Islet precursor cell (in vitro differentiated cells): ENCODE results near the gene TMED10.
"Not testable (repeated sequence)": the region's sequence is repeated elsewhere in the genome, so short reads cannot be mapped to it uniquely, and the experiment has no call there.

Source experiments
- DNase-seq: peaks from one replicate; pipeline ENCODE4 v3.0.0-alpha.2; 2018

Gene TMED10

DNA sequence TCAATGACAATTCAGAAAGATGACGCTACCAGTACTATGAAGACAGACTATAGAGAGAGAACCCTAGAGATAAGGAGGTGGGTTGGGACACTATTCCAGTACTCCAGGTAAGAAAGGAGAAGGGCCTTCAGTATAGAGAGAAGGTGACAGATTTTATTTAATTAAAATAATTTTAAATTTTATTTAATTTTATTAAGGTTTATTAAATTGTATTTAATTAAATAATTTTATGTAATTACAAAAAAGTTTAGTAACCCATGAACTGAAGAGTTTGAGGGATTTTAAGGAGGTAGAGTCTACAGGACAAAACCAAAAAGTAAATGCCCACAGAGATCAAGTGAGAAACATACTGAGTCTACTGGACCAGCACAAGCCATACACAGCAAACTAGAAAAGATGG lies 20.3 kb downstream of the TMED10 start:
- DNase-seq: no peak

DNA sequence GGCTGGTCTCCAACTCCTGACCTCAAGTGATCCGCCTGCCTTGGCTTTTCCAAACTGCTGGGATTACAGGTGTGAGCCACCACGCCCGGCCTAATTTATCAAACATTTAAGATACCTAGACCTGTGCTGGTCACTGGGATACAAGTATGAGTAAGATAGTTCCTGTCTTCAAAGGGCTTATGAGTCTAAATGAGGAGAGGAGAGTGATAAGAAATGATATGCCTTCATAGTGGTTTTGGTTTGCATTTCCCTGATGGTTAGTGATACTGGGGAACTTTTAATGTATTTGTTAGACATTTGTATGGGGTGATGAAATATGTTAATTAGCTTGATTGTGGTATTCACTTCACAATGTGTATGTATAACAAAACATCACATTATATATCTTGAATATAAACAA lies 21.2 kb downstream of the TMED10 start:
- no peak for DNase-seq

DNA sequence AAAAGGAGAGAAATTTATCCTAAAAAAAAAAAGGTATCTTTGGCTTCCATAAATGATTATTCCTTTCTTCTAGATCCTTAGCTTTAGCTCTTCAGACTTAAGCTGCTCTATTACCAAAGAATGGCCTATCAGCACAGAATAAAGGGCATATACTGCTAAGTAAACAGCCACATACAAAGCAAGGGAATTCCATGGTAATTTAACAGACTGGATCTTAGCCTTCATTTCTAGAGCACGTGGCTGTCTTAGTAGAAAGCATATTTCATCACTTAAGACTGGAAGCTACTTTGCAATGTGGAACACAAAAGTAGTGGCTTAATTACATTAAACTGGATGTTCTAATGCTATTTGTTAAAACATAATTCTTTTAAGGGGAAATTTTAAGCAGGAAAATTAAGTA lies 23.1 kb downstream of the TMED10 start:
- DNase-seq: no peak

DNA sequence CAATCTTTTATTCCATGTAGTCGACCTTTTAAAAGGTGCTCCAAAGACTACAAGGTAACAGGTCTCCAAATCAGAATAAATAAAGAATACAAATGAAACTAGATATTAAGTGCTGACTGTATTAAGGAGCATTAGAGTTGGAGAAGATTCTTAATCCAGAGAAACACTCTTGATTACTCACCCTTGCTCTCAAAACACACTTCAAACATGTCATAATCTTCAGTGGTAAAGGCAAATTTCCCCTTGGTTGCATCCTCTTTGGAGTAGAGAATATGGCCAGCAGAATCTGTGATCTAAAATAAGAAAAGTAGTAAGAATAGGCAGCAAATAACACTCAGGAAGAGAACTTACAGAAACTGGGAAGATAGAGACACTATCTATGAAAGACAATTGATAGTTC lies 24.6 kb downstream of the TMED10 start:
- DNase-seq: no peak

DNA sequence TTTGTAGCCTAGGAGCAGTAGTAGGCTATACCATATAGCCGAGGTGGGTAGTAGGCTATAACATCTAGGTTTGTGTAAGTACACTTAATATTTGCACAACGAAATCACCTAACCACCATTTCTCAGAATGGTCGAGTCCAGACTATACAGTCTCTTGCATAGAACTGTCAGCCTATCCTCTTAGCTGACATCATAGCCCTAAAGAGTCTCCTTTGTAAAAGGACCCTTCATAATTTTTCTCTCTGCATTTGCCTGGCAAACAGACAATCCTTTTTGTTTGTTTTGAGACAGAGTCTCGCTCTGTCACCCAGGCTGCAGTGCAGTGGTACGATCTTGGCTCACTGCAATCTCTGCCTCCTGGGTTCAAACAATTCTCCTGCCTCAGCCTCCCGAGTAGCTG lies 25.8 kb downstream of the TMED10 start:
- DNase-seq: not testable (repeated sequence)

DNA sequence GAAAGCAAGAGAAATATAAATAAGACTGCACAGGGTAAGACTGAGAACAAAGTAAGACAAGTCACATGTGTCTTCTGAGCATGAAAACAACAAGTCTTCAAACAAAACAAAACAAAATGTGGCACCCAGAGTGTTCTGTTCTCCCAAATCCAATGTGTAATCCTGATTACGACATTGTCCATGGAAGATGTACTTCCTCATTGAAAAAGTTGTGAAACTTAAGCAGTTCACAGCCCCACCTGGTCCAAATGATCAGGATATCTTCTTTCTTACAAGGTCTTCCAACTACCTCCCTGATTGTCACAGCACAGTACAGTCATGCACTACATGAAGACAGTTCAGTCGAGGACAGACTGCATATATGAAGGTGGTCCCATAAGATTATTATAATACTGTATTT lies 26.3 kb downstream of the TMED10 start:
- no peak for DNase-seq

DNA sequence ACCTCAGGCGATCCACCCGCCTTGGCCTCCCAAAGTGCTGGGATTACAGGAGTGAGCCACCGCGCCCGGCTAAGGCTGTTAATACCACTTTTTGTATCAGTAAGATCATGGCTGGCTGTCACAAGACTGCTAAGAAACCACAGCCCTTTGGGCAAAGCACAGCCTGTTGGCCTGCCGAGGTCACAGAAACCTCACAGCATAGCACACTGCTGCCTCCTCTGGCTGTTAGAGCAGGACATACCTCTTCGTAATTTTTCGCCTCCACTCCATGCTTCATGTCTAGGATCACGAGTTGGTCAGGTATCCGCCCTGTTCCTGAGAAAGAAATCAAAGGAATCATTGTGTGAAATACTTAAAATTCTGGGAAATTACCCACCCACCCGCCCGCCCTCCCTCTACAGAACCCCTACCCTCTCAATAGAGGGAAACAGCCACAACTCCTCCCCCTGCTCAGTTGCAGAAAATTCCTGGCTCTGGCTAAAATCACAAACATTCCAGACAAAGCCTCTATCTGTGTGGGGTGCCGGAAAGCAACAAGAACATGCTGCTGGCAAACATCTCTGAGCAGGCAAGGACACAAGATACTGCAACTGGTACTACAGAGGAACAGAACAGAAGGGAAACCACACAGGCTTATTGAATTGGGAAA lies 28.9 kb downstream of the TMED10 start:
- peak; percentile 97 for DNase-seq

DNA sequence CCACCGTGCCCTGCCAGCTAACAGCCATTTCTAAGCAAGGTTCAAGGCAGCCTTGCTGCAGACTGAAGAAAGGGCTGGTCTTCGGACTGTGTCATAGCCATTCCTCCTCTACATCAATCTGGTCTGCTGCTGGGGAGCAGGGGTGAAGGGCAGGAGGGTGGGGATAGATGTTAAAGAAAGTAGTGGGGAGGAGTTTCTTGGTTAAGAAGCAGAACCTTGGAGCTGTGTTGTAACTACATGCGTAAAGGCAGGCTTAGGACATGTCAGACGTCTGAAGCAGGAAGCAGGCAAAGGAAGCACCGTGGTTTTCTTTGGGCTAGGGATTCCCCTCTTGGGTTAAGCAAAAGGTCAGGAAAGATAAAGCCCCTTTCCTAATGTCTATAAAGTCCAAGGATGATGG lies 31.5 kb downstream of the TMED10 start:
- no peak for DNase-seq

DNA sequence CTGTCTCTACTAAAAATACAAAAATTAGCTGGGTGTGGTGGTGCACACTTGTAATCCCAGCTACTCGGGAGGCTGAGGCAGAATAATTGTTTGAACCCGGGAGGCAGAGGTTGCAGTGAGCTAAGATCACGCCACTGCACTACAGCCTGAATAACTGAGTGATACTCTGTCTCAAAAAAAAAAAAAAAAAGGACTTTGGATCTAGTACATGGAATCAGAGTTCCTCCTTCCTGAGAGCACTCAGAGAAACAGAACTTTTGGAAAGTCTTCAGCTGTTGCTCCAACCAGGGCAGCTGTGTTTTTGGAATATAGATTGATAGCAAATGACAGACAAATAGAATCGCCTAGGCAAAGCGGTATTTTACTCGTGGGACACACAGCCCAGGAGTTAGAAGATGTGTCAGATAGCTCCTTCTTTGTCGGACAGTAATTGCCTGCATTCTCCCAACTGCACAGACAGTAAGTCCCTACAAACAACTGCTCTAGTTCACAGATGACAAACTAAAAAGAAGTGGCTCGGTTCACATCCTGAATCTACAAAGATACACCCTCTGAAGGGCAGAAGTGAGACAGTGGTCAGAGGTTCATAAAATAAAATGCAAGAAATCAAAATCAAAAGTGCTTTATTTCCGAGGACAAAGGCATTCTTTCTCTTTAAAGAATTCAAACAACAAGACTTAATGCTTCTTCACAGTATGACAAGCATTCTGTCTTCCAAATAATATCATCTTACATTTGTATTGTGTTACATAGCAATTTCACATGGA lies 32.5 kb downstream of the TMED10 start:
- no peak for DNase-seq

DNA sequence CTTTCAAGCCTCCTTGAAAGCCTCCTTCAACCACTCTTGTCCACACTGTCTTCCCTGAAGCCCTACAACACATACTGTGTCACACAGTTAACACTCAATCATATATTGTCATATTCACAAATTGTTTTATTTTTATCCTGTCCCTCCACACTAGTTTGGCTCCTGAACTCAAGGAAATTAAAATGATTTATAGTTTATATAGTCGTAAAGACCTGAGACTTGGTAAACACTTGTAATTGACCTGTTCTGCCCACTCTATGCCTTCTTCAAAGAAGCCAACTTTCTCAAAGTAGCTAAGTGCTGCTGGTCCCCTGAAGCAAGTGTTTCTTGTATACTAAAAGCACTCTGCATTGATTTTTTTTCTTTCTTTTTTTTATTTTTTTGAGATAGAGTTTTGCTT lies 33.9 kb downstream of the TMED10 start:
- DNase-seq: no peak

DNA sequence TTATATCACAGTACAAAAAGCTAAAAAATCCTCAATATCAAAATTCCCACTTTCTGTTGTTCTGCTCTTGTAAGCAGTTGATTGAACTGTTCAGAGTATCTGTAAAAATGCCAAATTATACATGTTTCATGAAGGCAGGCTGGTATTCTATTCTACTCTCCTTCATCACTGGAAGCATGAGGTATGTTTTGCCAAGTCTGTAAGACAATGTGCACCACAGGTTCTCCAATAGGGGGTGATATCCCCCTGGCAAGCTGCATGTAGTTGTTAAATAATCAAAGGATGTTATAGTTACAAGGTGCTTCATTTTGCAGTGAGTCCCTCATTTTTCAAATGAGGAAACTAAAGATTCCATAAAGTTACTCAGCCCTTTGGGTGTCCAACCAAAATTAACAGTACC lies 34.4 kb downstream of the TMED10 start:
- DNase-seq: no peak

DNA sequence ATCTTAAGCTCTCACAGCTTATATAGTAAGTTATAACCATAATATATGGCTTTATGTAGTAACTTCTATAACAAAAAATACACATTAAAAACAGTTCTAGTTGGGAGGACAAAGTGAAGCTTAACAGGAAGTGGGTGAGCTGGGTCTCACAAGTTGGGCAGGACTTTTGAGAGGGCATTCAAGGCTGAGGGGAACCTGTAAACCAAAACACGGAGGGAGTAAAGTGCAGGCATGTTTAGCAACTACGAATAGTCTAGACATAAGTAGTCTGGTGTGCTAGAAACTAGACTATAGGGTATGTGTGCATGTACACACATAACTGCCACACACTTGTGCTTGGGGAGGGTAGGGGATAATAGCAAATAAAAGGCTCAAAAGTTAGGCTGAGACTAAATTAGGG lies 35.4 kb downstream of the TMED10 start:
- DNase-seq: no peak

DNA sequence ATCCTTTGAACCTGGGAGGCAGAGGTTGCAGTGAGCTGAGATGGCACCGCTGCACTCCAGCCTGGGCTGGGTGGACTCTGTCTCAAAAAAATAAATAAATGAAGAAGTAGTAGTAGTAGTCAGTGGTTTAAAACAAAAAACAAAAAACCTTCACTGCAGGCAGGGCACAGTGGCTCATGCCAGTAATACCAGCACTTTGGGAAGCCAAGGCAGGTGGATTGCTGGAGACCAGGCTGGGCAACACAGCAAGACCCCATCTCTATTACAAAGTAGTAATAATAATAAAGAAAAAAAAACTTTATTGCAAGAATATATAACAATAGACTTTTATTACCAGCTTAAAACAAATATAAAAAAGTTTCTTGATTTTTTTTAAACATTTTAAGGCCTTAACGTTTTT lies 35.8 kb downstream of the TMED10 start:
- no peak for DNase-seq

DNA sequence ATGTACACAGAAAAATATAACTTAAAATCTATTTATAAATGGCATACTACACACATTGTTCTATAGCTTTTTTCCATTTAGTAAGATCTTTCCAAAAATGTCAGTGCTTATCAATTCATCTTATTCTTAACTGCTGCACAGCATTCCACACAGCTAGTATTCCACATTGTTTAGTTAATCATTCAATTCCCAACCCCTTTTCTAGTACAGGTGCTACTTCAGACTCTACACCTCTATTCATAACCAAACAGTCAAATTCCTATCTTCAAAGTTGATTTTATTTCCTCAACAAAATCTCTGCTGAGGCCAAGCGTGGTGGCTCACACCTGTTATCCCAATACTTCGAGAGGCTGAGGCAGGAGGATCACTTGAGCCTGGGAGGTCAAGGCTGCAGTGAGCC lies 37.2 kb downstream of the TMED10 start:
- DNase-seq: no peak

DNA sequence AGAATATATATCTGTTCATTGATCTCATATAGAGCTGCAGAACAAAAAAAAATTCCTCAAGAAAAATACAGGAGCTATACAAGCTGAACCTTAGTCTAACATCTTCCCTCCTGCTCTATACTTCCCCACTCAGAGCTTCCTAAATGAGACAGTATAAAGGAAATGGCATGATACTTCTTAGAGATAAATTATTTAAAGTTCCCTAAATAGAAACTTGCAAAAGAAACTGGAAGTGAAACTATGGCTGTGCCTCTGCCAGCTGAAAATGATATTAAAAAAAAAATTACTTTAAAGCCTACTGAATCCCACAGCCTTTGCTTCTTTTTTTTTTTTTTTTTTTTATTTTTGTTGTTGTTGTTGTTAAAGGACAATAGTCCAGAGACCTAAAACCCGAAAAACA lies 37.9 kb downstream of the TMED10 start:
- no peak for DNase-seq

DNA sequence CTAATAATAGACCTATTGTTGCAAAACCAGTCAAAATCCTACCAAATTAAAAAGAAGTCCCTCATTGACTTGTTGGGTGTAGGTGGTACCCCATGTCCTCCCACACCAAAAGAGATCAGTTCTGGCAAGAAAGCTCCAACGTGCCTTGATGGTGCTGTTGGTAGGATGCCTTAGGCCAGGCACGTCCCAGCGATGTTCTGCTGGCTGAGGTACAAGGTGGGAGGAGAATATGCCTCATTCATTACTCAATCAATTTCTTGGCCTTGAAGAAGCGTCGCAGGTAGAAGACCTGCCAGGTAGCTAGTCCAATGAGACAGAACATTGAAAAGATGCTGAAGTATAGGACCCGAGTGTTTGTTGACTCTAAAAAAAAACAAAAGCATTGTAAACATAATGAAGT lies 41.8 kb downstream of the TMED10 start:
- no peak for DNase-seq

DNA sequence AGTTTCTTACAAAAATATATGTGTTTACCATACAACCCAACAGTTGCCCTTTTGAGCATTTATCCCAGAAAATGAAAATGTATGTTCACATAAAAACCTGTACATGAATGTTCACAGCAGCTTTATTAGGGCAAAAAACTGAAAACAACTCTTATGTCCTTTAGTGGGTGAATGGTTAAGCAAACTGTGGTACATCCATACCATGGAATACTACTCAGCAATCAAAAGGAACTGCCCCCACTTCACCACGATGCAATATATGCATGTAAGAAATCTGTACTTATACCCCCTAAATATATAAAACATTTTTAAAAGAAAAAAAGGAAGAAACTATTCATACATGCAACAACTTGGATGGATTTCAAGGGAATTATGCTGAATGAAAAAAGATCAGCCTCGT lies 42.8 kb downstream of the TMED10 start:
- DNase-seq: no peak

DNA sequence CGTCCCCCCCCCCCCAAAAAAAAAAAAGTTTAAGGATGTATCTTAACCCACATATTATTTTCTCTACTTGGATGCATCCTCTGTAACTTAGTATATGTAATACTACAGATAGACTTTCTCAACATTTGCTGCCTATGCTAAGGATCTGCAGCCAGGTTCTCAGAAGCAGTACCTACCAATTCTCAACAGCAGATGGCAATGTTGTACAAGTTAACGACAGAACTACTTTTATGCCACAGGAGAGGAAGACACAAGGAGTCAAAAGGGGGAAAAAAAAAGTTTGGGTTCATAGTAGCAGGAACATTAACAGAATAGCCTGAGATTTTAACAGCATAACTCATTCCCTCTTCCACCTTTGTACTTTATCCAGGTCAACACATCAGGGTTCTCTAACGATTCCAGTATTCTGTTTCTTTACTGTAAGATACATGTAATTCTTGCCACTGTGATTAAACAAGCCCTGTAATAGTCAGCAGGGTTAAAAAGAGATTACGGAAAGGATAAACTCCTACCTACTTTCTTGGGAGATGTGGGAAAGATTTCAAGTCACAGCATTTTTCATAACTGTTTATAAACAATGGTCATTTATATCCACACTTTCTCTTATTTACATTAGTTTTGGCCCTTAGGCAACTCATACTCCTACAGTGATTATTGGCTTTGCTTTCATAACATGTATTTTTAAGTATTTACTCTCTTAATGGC lies 43.9 kb downstream of the TMED10 start:
- peak; percentile 71 for DNase-seq

DNA sequence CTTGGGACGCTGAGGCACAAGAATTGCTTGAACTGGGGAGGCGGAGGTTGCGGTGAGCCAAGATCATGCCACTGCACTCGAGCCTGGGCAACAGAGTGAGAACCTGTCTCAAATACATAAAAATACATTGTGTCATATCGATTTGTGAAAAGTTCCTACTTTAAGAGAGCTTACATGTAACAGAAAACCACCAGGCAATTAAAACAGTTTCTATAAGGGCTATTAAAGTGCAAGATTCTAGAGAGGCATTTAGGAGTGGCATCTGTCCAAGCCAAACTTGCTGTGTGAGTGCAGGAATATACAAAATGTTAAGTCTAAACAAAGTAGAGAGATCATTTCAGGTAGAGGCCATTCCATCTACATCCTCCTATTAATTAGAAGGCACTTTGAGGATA lies 47.8 kb downstream of the TMED10 start:
- DNase-seq: no peak

DNA sequence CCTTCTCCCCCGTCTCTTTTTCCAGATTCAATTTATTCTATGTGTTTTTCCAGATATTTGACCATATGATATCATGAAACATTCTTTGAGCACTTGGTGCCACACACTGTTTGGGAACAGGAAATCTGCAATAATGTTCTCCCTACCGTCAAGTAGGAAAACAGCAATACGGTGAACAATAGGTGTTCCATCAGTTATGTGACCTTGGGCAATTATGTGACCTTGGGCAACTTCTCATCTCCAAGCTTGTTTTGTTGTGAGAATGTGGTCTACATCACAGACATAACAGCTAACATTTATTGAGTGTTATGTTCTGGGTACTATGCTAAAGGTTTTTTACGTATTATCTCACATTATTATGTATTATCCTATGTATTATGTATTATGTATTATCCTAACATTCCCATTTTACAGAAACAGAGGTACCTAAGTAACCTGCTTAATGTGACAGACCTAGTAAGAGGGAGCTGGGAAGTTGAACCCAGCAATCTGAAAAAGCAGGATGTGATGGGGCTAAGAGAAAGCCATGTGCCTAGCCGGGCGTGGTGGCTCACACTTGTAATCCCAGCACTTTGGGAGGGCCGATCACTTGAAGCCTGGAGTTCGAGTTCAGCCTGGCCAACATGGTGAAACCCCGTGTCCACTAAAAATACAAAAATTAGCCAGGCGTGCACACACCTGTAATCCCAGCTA lies 48.4 kb downstream of the TMED10 start:
- DNase-seq: no peak

DNA sequence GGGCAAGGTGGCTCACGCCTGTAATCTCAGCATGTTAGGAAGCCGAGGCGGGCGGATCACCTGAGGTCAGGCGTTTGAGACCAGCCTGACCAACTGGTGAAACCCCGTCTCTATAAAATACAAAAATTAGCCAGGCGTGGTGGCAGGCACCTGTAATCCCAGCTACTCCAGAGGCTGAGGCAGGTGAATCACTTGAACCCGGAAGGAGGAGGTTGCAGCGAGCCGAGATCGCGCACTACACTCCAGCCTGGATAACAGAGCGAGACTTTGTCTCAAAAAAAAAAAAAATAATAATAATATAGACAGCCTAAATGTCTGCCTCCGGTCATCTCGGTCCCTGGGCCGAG lies 49.0 kb downstream of the TMED10 start:
- DNase-seq: not testable (repeated sequence)

DNA sequence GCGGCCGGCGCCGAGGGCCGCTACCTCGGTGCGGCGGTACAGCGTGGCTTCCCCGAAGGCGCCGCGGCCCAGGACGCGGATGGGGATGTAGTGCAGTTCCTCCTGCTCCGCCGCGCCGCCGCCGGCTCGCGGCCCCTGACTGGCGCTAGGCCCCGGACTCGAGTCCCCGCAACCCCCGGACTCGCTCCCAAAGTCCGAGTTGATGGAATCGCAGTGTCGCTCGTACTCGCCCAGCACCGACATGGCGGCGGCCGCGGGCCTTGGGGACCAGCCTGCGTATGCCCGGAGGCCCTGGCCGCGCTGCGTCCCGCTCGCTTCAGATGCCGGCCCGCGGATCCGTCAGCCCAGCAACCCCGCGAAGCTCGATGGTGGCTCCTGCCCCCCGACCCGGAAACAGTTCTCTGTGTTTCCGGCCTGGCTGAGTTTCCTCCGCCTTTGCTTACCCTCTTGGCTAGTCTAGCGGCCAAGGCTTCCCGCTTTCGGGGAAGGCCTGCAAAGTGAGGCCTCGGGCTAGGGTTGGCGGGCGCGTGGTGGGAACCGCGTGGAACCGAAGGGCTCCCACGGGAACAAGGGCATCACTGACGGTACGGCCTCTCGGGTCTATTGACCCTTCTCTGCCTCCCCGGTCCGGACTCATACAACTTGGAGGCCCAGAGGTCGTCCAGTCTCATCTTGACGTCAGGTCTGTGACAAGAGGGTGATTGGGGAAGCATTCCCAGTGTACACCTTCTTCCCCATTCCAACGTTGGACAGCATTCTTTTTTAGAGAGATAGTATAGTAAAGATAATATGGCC lies 49.5 kb downstream of the TMED10 start, which contains the start of gene NEK9:
TSS of gene NEK9 (minus strand) at position 370 of the 795 bp plus-strand sequence. CDS start at position 243, 127 bp downstream.
- peak; percentile 86 for DNase-seq

DNA sequence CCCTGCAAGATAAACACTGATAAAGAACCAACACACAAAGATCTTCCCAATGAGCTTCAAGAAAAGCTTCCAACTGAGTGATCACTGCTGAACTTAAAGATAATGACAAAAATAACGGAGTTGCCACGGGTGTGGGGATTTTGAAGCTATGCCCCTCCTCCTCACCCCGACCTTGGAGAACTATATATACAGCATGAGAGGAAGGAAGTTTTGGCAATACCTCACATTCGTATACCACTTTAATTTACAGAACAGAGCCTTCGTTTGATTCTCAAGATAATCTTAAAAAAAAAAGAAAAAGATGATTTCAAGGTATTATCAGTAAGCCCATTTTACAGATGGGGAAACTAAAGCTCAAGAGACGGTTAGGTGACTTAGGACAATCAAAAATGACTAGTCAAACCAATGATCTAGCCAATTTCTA lies 50.3 kb downstream of the TMED10 start:
- no peak for DNase-seq
